Fibroblast of lung (primary cell): ENCODE results near the gene SMIM20.

Experiments used
- EZH2 ChIP-seq: IDR thresholded peaks from 2 replicates; pipeline ENCODE4 v1.5.1; 2012; ENCODE audit warnings: low read length, control low read depth, mild to moderate bottlenecking; ENCODE audit errors: missing control alignments
- TF ChIP-seq, protein P1 (sequence below), 2 donors: IDR thresholded peaks in 1 of 2; conservative IDR thresholded peaks in 1 of 2; 1 replicate in 1 of 2; 2 replicates in 1 of 2; pipeline ENCODE4 v1.5.1; 2011 to 2012; ENCODE audit warnings: low read length in 2 of 2, control low read depth in 1 of 2, inconsistent platforms in 1 of 2, low read depth in 1 of 2, mild to moderate bottlenecking in 1 of 2

DNA sequence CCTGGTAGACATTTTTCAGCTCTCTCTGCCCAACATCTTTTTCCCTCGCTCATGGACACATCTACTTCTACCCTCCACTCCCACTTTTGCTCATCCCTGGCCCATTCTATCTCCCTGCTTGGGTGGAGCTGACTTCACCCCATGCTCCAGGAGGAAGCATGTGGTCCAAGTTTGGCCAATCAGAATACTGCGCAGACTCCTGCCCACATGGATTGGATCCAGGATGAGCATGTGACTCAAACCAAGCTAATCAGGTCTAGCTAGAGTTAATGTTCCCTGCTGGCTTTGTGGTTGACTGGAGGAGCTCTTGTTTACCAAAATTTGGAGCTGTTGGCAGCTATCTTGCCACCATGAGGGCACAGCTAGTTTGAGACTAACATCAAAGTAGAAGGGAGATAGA is 22.7 kb downstream of the SMIM20 start:
- no peak for TF ChIP-seq EZH2
- TF ChIP-seq, protein P1, sequence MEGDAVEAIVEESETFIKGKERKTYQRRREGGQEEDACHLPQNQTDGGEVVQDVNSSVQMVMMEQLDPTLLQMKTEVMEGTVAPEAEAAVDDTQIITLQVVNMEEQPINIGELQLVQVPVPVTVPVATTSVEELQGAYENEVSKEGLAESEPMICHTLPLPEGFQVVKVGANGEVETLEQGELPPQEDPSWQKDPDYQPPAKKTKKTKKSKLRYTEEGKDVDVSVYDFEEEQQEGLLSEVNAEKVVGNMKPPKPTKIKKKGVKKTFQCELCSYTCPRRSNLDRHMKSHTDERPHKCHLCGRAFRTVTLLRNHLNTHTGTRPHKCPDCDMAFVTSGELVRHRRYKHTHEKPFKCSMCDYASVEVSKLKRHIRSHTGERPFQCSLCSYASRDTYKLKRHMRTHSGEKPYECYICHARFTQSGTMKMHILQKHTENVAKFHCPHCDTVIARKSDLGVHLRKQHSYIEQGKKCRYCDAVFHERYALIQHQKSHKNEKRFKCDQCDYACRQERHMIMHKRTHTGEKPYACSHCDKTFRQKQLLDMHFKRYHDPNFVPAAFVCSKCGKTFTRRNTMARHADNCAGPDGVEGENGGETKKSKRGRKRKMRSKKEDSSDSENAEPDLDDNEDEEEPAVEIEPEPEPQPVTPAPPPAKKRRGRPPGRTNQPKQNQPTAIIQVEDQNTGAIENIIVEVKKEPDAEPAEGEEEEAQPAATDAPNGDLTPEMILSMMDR (conservative IDR thresholded peaks at IDR 0.05 in 1 of 2, IDR thresholded peaks at IDR 0.05 in 1 of 2; ENCODE audit: low read depth in 1 of 2, low read length in 2 of 2), result no peak
